Heart right ventricle (tissue), 16 donors: Measurements from ENCODE around the gene HSF2. TPM values are rescaled to one million over a fixed set of nuclear protein-coding genes. Genes with fewer than 3 reads are reported as not detected.

Experiments used
- ATAC-seq, 8 donors: fragments of 200-7000 bp; cut with Tn5 transposase; one replicate each; pipeline ENCODE4 v1.9.1; 2020; ENCODE audit warnings: mild to moderate bottlenecking in 8 of 8, moderate library complexity in 8 of 8, moderate number of reproducible peaks in 1 of 8
- DNase-seq, 2 donors: peaks; one replicate each; pipeline ENCODE4 v3.0.0-alpha.2; 2020
- H3K27ac ChIP-seq, 10 donors: fragments of 200-600 bp; sonication (generic) in 2 of 10; one replicate each; pipeline versions ENCODE4 v1.5.0 to v1.8.0; 2020 to 2022; ENCODE audit warnings: mild to moderate bottlenecking in 3 of 10
- H3K27me3 ChIP-seq, 7 donors: fragments of 200-600 bp; one replicate each; pipeline ENCODE4 v1.8.0; 2021 to 2022; ENCODE audit warnings: mild to moderate bottlenecking in 2 of 7
- H3K36me3 ChIP-seq, 9 donors: fragments of 200-600 bp; sonication (generic) in 1 of 9; one replicate each; pipeline versions ENCODE4 v1.5.0 to v1.8.0; 2020 to 2022; ENCODE audit warnings: mild to moderate bottlenecking in 2 of 9
- H3K4me1 ChIP-seq, 9 donors: fragments of 200-600 bp; sonication (generic) in 1 of 9; one replicate each; pipeline versions ENCODE4 v1.5.0 to v1.8.0; 2020 to 2022; ENCODE audit warnings: mild to moderate bottlenecking in 4 of 9
- H3K4me3 ChIP-seq, 10 donors: fragments of 200-600 bp; sonication (generic) in 2 of 10; one replicate each; pipeline versions ENCODE4 v1.5.0 to v1.8.0; 2020 to 2022; ENCODE audit warnings: mild to moderate bottlenecking in 7 of 10, moderate library complexity in 2 of 10
- H3K9me3 ChIP-seq, 11 donors: fragments of 200-600 bp in 10 of 11; sonication (generic) in 2 of 11; one replicate each; pipeline versions ENCODE4 v1.5.0 to v1.8.0; 2013 to 2022; ENCODE audit warnings: mild to moderate bottlenecking in 2 of 11, control low read depth in 1 of 11, moderate library complexity in 1 of 11
- CTCF ChIP-seq, 9 donors: fragments of 200-600 bp; sonication (generic) in 2 of 9; IDR thresholded peaks; one replicate each; pipeline versions ENCODE4 v1.5.0 to v1.8.0; 2021 to 2022; ENCODE audit warnings: antibody characterized with exemption in 9 of 9, mild to moderate bottlenecking in 5 of 9, moderate library complexity in 1 of 9
- WGBS, 2 donors: extraction: QIAGEN DNeasy Blood & Tissue Kit; methylation state at CpG; one replicate each; pipeline ENCODE4 v1.1.7; 2013; ENCODE audit warnings: inconsistent platforms in 1 of 2; 5-methylcytosine and 5-hydroxymethylcytosine counted together
- intact Hi-C, 10 donors: fragments of 100-400 bp; cut with DNase I; formaldehyde crosslinking; loops; one replicate each; pipeline versions ENCODE4 v1.11.1 to v1.14.2; 2022
- polyA plus RNA-seq, 2 donors: library from polyadenylated mRNA; stranded (reverse); fragments of 200-250 nt; gene quantifications; one replicate each; pipeline ENCODE4 v1.2.3, GENCODE V29; 2013
- total RNA-seq, 10 donors: library from RNA; stranded (reverse); fragmentation: NEBNext Ultra II Directional in 3 of 10; extraction: Animal tissue kit (Norgen Biotek cat#: 25700) in 3 of 10; gene quantifications; one replicate each; pipeline versions ENCODE4 v1.2.1 to v1.2.4, GENCODE V29; 2021 to 2023
- donor health status: Arrhythmogenic right ventricular cardiomyopathy.
- donor health status: ischemic (EF 13 %, LVEDD 7.1; RV severe dilation, severe dysfunction).
- donor health status: healthy with polysubstance abuse.
- donor health status: DM: no; HTN: yes; CAD: no.
- donor health status: DM: no; HTN: no; CAD: no.
- donor health status: ischemic (EF 25% LVEDD 6.9; RV normal size, moderate dysfunction).
- donor health status: ischemic (EF 25% LVEDD 5.7; RV mildly dilated, moderate dysfunction).
- donor health status: healthy.
- donor health status: DM: yes; HTN: yes; CAD: no.
- donor health status: Ischemic cardiomyopathy.
- donor health status: ischemic (EF 35%, LVEDD 5.7; RV mildly dilated, moderate dysfunction).
- donor health status: nonischemic (EF 11% LVEDD 7.7; RV severe dilation, severe dysfunction).
- donor health status: DM: yes; HTN: yes; CAD: no.
- donor health status: PGD.
- donor health status: ischemic (EF 29% LVEDD 5.4; RV normal size, mild dysfunction).
- donor health status: nonischemic (EF 23%, LVEDD 6.1; RV moderate dilation, normal function).

Gene HSF2
- total and polyA plus RNA-seq, 12 donors: 13.8 to 28.7 (median 23.1) TPM

- 77 to 84% methylated on average over 15 of the region's 15 CpGs for WGBS, 2 donors
- Histone ChIP-seq H3K4me1 (no peaks in the 10 kb centered on the region), H3K27ac (no peak overlapping the region), H3K4me3 (no peak overlapping the region), H3K27me3 (no peaks in the 10 kb centered on the region), H3K36me3 (no peaks in the 10 kb centered on the region), H3K9me3 (no peaks in the 10 kb centered on the region)
- ATAC-seq (no peak), DNase-seq (no peak)
- intact Hi-C loops: loop anchor here in 1 of 10 donors (10.0 kb wide), 1 partner anchor 1297 kb away; no protein-coding TSS in a partner anchor
- TF ChIP-seq CTCF (IDR thresholded peaks at IDR 0.05): no peak
Observed at GRCh38 chr6:122361314-122361979, 38.0 kb upstream of the HSF2 start.

GRCh38 chr6:122363769-122364483, 35.5 kb upstream of the HSF2 start:
- no peak overlapping the region for H3K4me3 ChIP-seq
- no peak overlapping the region for H3K27ac ChIP-seq
- ATAC-seq (no peak), DNase-seq (no peak)
- H3K36me3 ChIP-seq: no peaks in the 10 kb centered on the region
- H3K9me3 ChIP-seq: no peaks in the 10 kb centered on the region
- 72 to 81% methylated on average over 6 of the region's 6 CpGs for WGBS, 2 donors
- H3K4me1 ChIP-seq: no peaks in the 10 kb centered on the region
- no peaks in the 10 kb centered on the region for H3K27me3 ChIP-seq
- intact Hi-C loops: loop anchor here in 1 of 10 donors (10.0 kb wide), 1 partner anchor 1299 kb away; no protein-coding TSS in a partner anchor
- no peak for TF ChIP-seq CTCF (IDR thresholded peaks at IDR 0.05)

- Histone ChIP-seq H3K4me3 (no peak overlapping the region), H3K27me3 (peaks cover 0 to under 1% (median 0%) of the 10 kb centered on the region in 7 donors), H3K27ac (no peak overlapping the region), H3K4me1 (no peaks in the 10 kb centered on the region), H3K36me3 (no peaks in the 10 kb centered on the region), H3K9me3 (no peaks in the 10 kb centered on the region)
- peak in 2 of 8 donors; percentile 34 to 48 for ATAC-seq
- WGBS, 2 donors: 85 to 86% methylated on average over 8 of the region's 8 CpGs
- no peak for DNase-seq
- intact Hi-C loops: loop anchor here in 1 of 10 donors (10.0 kb wide), 1 partner anchor 1301 kb away; no protein-coding TSS in a partner anchor
- TF ChIP-seq CTCF (IDR thresholded peaks at IDR 0.05): no peak
Observed at GRCh38 chr6:122365775-122366403, 33.6 kb upstream of the HSF2 start.

- Histone ChIP-seq H3K4me3 (no peak overlapping the region), H3K36me3 (no peaks in the 10 kb centered on the region), H3K4me1 (no peaks in the 10 kb centered on the region), H3K27ac (no peak overlapping the region), H3K9me3 (no peaks in the 10 kb centered on the region), H3K27me3 (peaks cover 0 to 4% (median 0%) of the 10 kb centered on the region in 7 donors)
- no peak for TF ChIP-seq CTCF (IDR thresholded peaks at IDR 0.05)
- WGBS, 2 donors: 81 to 90% methylated on average over 1 of the region's 1 CpG
- DNase-seq (no peak), ATAC-seq (no peak)
- intact Hi-C loops: loop anchor here in 1 of 10 donors (10.0 kb wide), 1 partner anchor 1302 kb away; no protein-coding TSS in a partner anchor
Observed at GRCh38 chr6:122367171-122367570, 32.3 kb upstream of the HSF2 start.
